GM12801 (cell line): ENCODE measurements around the gene CERS5.

ENCODE experiments used
- CTCF ChIP-seq: IDR thresholded peaks from one replicate; pipeline ENCODE4 v1.5.1; 2011; ENCODE audit warnings: control low read depth; ENCODE audit not compliant: insufficient read length; ENCODE audit errors: extremely low read depth

CERS5 gene

GRCh38 chr12:50149311-50149710, 17.9 kb downstream of the CERS5 start:
- TF ChIP-seq CTCF = no peak

- TF ChIP-seq CTCF = no peak
Observed at GRCh38 chr12:50147281-50147680, 19.9 kb downstream of the CERS5 start.

GRCh38 chr12:50145439-50145838, 21.7 kb downstream of the CERS5 start:
- no peak for TF ChIP-seq CTCF

GRCh38 chr12:50142993-50143392, 24.2 kb downstream of the CERS5 start:
- TF ChIP-seq CTCF = no peak

GRCh38 chr12:50132505-50133135, 34.5 kb downstream of the CERS5 start:
- TF ChIP-seq CTCF = no peak

GRCh38 chr12:50129290-50129689, 37.9 kb downstream of the CERS5 start:
- no peak for TF ChIP-seq CTCF

GRCh38 chr12:50127546-50127945, 39.6 kb downstream of the CERS5 start:
- TF ChIP-seq CTCF = no peak
